HG02798 (cell line): ENCODE results near the gene POU2F1.
A peak's percentile ranks its signal among the peaks of the same experiment; 100 is the strongest.

Source experiments
- ATAC-seq: cut with Tn5 transposase; IDR thresholded peaks from one replicate; pipeline ENCODE4 v1.9.1; 2021; ENCODE audit warnings: mild to moderate bottlenecking; ENCODE audit not compliant: unreplicated experiment, poor library complexity

The POU2F1 gene

GRCh38 chr1:167266965-167267364 lies 46.3 kb downstream of the POU2F1 start:
- no peak for ATAC-seq

GRCh38 chr1:167268347-167268787 lies 47.7 kb downstream of the POU2F1 start:
- ATAC-seq, result no peak

GRCh38 chr1:167270349-167271092 lies 49.8 kb downstream of the POU2F1 start:
- no peak for ATAC-seq

- ATAC-seq, result no peak
Observed at GRCh38 chr1:167272369-167272957, 51.8 kb downstream of the POU2F1 start.

GRCh38 chr1:167273027-167273800 lies 52.5 kb downstream of the POU2F1 start:
- ATAC-seq, result no peak

GRCh38 chr1:167274061-167274460 lies 53.4 kb downstream of the POU2F1 start:
- no peak for ATAC-seq

- peak; percentile 92 for ATAC-seq
Observed at GRCh38 chr1:167276969-167277368, 56.3 kb downstream of the POU2F1 start.

- no peak for ATAC-seq
Observed at GRCh38 chr1:167278497-167278896, 57.8 kb downstream of the POU2F1 start.

GRCh38 chr1:167280912-167281311 lies 60.2 kb downstream of the POU2F1 start:
- no peak for ATAC-seq

- ATAC-seq, result no peak
Observed at GRCh38 chr1:167288390-167289074, 67.8 kb downstream of the POU2F1 start.

- ATAC-seq, result no peak
Observed at GRCh38 chr1:167289075-167289442, 68.4 kb downstream of the POU2F1 start.

GRCh38 chr1:167289966-167290365 lies 69.3 kb downstream of the POU2F1 start:
- no peak for ATAC-seq

- no peak for ATAC-seq
Observed at GRCh38 chr1:167291539-167292185, 71.0 kb downstream of the POU2F1 start.

- ATAC-seq, result no peak
Observed at GRCh38 chr1:167292216-167292615, 71.5 kb downstream of the POU2F1 start.

- ATAC-seq, result no peak
Observed at GRCh38 chr1:167293057-167293456, 72.4 kb downstream of the POU2F1 start.

- ATAC-seq, result no peak
Observed at GRCh38 chr1:167294528-167294927, 73.8 kb downstream of the POU2F1 start.

GRCh38 chr1:167297222-167298214 lies 76.8 kb downstream of the POU2F1 start:
- no peak for ATAC-seq

GRCh38 chr1:167298325-167298724 lies 77.6 kb downstream of the POU2F1 start:
- ATAC-seq, result no peak

- no peak for ATAC-seq
Observed at GRCh38 chr1:167301355-167301754, 80.7 kb downstream of the POU2F1 start.
